SK-N-MC (cell line): ENCODE measurements around the gene TUBGCP3.

Experiments
- EZH2 ChIP-seq: fragments of 200-600 bp; sonication (generic); IDR thresholded peaks from one replicate; pipeline ENCODE4 v1.6.1; 2017; ENCODE audit warnings: antibody characterized with exemption
- POLR2AphosphoS5 ChIP-seq: IDR thresholded peaks from 2 replicates; pipeline ENCODE4 v1.6.1; 2012; ENCODE audit warnings: mild to moderate bottlenecking, low read depth, low read length, borderline replicate concordance

GRCh38 chr13:112473818-112474217 lies 114.1 kb downstream of the TUBGCP3 start:
- no peak for TF ChIP-seq POLR2AphosphoS5
- TF ChIP-seq EZH2, result no peak
